K562 (cell line): ENCODE measurements around the gene TMEM176A. TPM values are rescaled to one million over a fixed set of nuclear protein-coding genes. Genes with fewer than 3 reads are reported as not detected.

ENCODE experiments used
- ATAC-seq: fragments of 200-7000 bp; cut with Tn5 transposase; 3 replicates; pipeline ENCODE4 v1.9.1; 2020; ENCODE audit warnings: moderate library complexity
- BruUV-seq: library from RNA; stranded (reverse); fragments of 400-500 nt; replicated peaks from 2 replicates; lab custom pipeline; 2021; lab: Mats Ljungman, UMichigan
- CTCF ChIA-PET: fragments of 300-600 bp; formaldehyde crosslinking; extraction: SDS; loops from one replicate; lab custom pipeline; 2021; ENCODE audit warnings: low intra/inter-chr PET ratio; lab: Yijun Ruan, JAX
- POLR2A ChIA-PET: fragments of 300-600, 350-650 bp; sonication (Branson Sonifier 250); formaldehyde crosslinking; extraction: SDS; loops from one replicate; lab custom pipeline; 2021; ENCODE audit warnings: antibody characterized with exemption, inconsistent platforms; lab: Yijun Ruan, JAX
- DNase-seq, 4 experiments: peaks; one replicate each; pipeline versions ENCODE4 v3.0.0 to v3.0.0-alpha.2; 2011 to 2018; ENCODE audit warnings: low spot score in 3 of 4, mixed read lengths in 3 of 4; ENCODE audit errors: extremely low read depth in 1 of 4
- FAIRE-seq: peaks from 2 replicates; lab custom pipeline; 2011; peaks lifted over from hg19 to GRCh38; lab: Jason Lieb, UNC
- H2AFZ ChIP-seq: 2 replicates; pipeline ENCODE4 v1.6.0; 2011; ENCODE audit warnings: low read depth, low read length, control low read depth, inconsistent platforms
- H3K27ac ChIP-seq: fragments of 200-600 bp; 3 replicates; pipeline ENCODE4 v1.8.0; 2011; ENCODE audit warnings: low read depth, mild to moderate bottlenecking, control low read depth, inconsistent platforms, low read length, moderate library complexity, mixed read lengths; ENCODE audit errors: extremely low read depth
- H3K27me3 ChIP-seq, 2 experiments: fragments of 300-600 bp in 1 of 2; 2 replicates in 1 of 2; 3 replicates in 1 of 2; pipeline versions ENCODE4 v1.6.0 to v1.8.0; 2011; ENCODE audit warnings: inconsistent platforms in 2 of 2, low read length in 2 of 2, mild to moderate bottlenecking in 1 of 2, mixed read lengths in 1 of 2, moderate library complexity in 1 of 2; ENCODE audit not compliant: control insufficient read depth in 2 of 2, insufficient read depth in 2 of 2
- H3K36me3 ChIP-seq: fragments of 300-600 bp; 3 replicates; pipeline ENCODE4 v1.8.0; 2011; ENCODE audit warnings: mild to moderate bottlenecking, low read length, inconsistent platforms; ENCODE audit not compliant: control insufficient read depth, insufficient read depth
- H3K4me1 ChIP-seq, 2 experiments: fragments of 200-600 bp in 1 of 2; replicated peaks in 1 of 2; 2 replicates in 1 of 2; 3 replicates in 1 of 2; pipeline versions ENCODE4 v1.5.1 to v1.8.0; 2011; ENCODE audit warnings: inconsistent platforms in 2 of 2, low read length in 2 of 2, mild to moderate bottlenecking in 1 of 2, mixed read lengths in 1 of 2, moderate library complexity in 1 of 2; ENCODE audit not compliant: control insufficient read depth in 2 of 2, insufficient read depth in 2 of 2
- H3K4me2 ChIP-seq: 2 replicates; pipeline ENCODE4 v1.6.1; 2011; ENCODE audit warnings: low read length, control low read depth, inconsistent platforms, mixed read lengths; ENCODE audit not compliant: insufficient read depth
- H3K4me3 ChIP-seq: fragments of 200-600 bp; sonication (generic), shearing (Covaris generic); 2 replicates; pipeline ENCODE4 v1.5.1; 2016; ENCODE audit warnings: control low read depth, inconsistent platforms
- H3K79me2 ChIP-seq: fragments of 200-600 bp; 3 replicates; pipeline ENCODE4 v1.8.0; 2011; ENCODE audit warnings: low read length, inconsistent platforms; ENCODE audit not compliant: control insufficient read depth, insufficient read depth
- H3K9ac ChIP-seq, 2 experiments: 2 replicates each; pipeline versions ENCODE4 v1.6.0 to v1.6.1; 2011; ENCODE audit warnings: low read depth in 2 of 2, low read length in 2 of 2, control low read depth in 1 of 2, inconsistent platforms in 1 of 2, mild to moderate bottlenecking in 1 of 2, mixed read lengths in 1 of 2; ENCODE audit not compliant: insufficient read depth in 1 of 2
- H3K9me1 ChIP-seq: one replicate; pipeline ENCODE4 v1.6.0; 2011; ENCODE audit warnings: inconsistent platforms, mild to moderate bottlenecking, low read length, moderate library complexity; ENCODE audit not compliant: control insufficient read depth, insufficient read depth
- H3K9me3 ChIP-seq: replicated peaks from 2 replicates; pipeline ENCODE4 v1.5.1; 2011; ENCODE audit warnings: low read depth, low read length, inconsistent platforms; ENCODE audit not compliant: control insufficient read depth, insufficient read depth
- H4K20me1 ChIP-seq: replicated peaks from 2 replicates; pipeline ENCODE4 v1.6.1; 2011; ENCODE audit warnings: low read length, inconsistent platforms, mixed read lengths; ENCODE audit not compliant: control insufficient read depth, insufficient read depth
- ATF7 ChIP-seq: fragments of 450-650 bp; IDR thresholded peaks from 2 replicates; pipeline ENCODE4 v1.7.1; 2014; ENCODE audit warnings: mild to moderate bottlenecking, moderate library complexity
- CBX1 ChIP-seq: sonication (generic); IDR thresholded peaks from 2 replicates; pipeline ENCODE4 v1.6.1; 2016; ENCODE audit warnings: antibody characterized with exemption, low read depth, mild to moderate bottlenecking
- CREB1 ChIP-seq, 2 experiments: sonication (generic) in 1 of 2; formaldehyde crosslinking in 1 of 2; IDR thresholded peaks; 2 replicates each; pipeline versions ENCODE4 v1.6.1 to v1.8.0; 2012 to 2022; ENCODE audit warnings: inconsistent platforms in 1 of 2, mild to moderate bottlenecking in 1 of 2, missing genetic modification reagents in 1 of 2, moderate library complexity in 1 of 2
- FOXA1 ChIP-seq: fragments of 450-650 bp; IDR thresholded peaks from 2 replicates; pipeline ENCODE4 v1.6.1; 2016; ENCODE audit warnings: mild to moderate bottlenecking, borderline replicate concordance
- IRF2 ChIP-seq: sonication (generic); formaldehyde crosslinking; IDR thresholded peaks from 2 replicates; pipeline ENCODE4 v1.8.1; 2022; ENCODE audit warnings: mild to moderate bottlenecking, missing genetic modification reagents
- KLF1 ChIP-seq: fragments of 450-650 bp; IDR thresholded peaks from 2 replicates; pipeline ENCODE4 v1.6.1; 2016; ENCODE audit warnings: missing genetic modification characterization, missing compliant biosample characterization
- MAFF ChIP-seq: IDR thresholded peaks from 2 replicates; pipeline ENCODE4 v1.6.1; 2012; ENCODE audit warnings: low read length, improper control_type of control experiment
- MAFG ChIP-seq: fragments of 450-650 bp; conservative IDR thresholded peaks from 2 replicates; pipeline ENCODE4 v1.6.1; 2016; ENCODE audit warnings: missing genetic modification characterization, missing compliant biosample characterization
- MAZ ChIP-seq, 2 experiments: fragments of 450-650 bp in 1 of 2; sonication (generic) in 1 of 2; formaldehyde crosslinking; IDR thresholded peaks in 1 of 2; conservative IDR thresholded peaks in 1 of 2; 2 replicates each; pipeline versions ENCODE4 v1.4.0 to v1.5.0; 2020; ENCODE audit warnings: mild to moderate bottlenecking in 1 of 2, missing genetic modification reagents in 1 of 2
- NCOA1 ChIP-seq: fragments of 450-650 bp; IDR thresholded peaks from 2 replicates; pipeline ENCODE4 v1.6.1; 2016; ENCODE audit warnings: low read depth
- PHF21A ChIP-seq: fragments of 450-650 bp; IDR thresholded peaks from 2 replicates; pipeline ENCODE4 v1.6.1; 2017; ENCODE audit warnings: low read depth, borderline replicate concordance
- PURB ChIP-seq: sonication (generic); formaldehyde crosslinking; IDR thresholded peaks from 2 replicates; pipeline ENCODE4 v1.9.0; 2021; ENCODE audit warnings: low read depth, mild to moderate bottlenecking, missing genetic modification reagents
- RBM17 ChIP-seq: fragments of 200-400 bp; formaldehyde crosslinking; IDR thresholded peaks from 2 replicates; pipeline ENCODE4 v1.6.1; 2017; ENCODE audit warnings: low read depth, mild to moderate bottlenecking, low read length, borderline replicate concordance
- SMAD1 ChIP-seq: fragments of 150-350 bp; IDR thresholded peaks from 2 replicates; pipeline ENCODE4 v1.6.1; 2014; ENCODE audit warnings: low read length, low read depth; ENCODE audit not compliant: partially characterized antibody
- ZBTB5 ChIP-seq: fragments of 450-650 bp; IDR thresholded peaks from 2 replicates; pipeline ENCODE4 v1.6.1; 2017; ENCODE audit warnings: antibody characterized with exemption
- WGBS: fragments of 100-300 bp; shearing (Covaris generic); methylation state at CpG from one replicate; pipeline ENCODE4 v1.1.6; 2016; ENCODE audit warnings: low coverage, mixed read lengths; ENCODE audit not compliant: insufficient coverage; ENCODE audit errors: missing lambda C conversion rate; 5-methylcytosine and 5-hydroxymethylcytosine counted together
- in situ Hi-C: fragments of 300-500 bp; cut with MboI; formaldehyde crosslinking; loops from 4 replicates; pipeline ENCODE4 v1.15.0; 2018; ENCODE audit warnings: inconsistent platforms, mixed read lengths
- intact Hi-C: fragments of 100-400 bp; cut with micrococcal nuclease; formaldehyde crosslinking; loops from 2 replicates; pipeline ENCODE4 v1.14.2; 2022
- polyA plus RNA-seq, 8 experiments: library from polyadenylated mRNA; depleted of rRNA in 4 of 8; stranded (reverse) in 5 of 8; unstranded in 3 of 8; fragments of >200 nt; fragmentation: Nextera tagmentation in 2 of 8; fragmentation: Illumina TruSeq in 1 of 8; extraction: Ambion mirVana in 2 of 8; extraction: Trizol in 1 of 8; gene quantifications; 2 replicates each; pipeline versions ENCODE4 v1.2.1 to v1.2.3, GENCODE V29; 2011 to 2014; ENCODE audit warnings: inconsistent platforms in 1 of 8, missing spikeins in 1 of 8
- total RNA-seq, 7 experiments: library from RNA; depleted of rRNA in 6 of 7; stranded (reverse); fragments of >200 nt in 6 of 7; fragmentation: Illumina TruSeq in 2 of 7; extraction: Trizol in 2 of 7; gene quantifications; 2 replicates each; pipeline versions ENCODE4 v1.2.1 to v1.2.3, GENCODE V29; 2011 to 2021; ENCODE audit warnings: low replicate concordance in 1 of 7

The TMEM176A gene
- total and polyA plus RNA-seq, 9 of the 15 experiments (the other 6 are each of a cell fraction or from before 2014, with no cell fraction given): 0.31 TPM; not detected in 8

DNA sequence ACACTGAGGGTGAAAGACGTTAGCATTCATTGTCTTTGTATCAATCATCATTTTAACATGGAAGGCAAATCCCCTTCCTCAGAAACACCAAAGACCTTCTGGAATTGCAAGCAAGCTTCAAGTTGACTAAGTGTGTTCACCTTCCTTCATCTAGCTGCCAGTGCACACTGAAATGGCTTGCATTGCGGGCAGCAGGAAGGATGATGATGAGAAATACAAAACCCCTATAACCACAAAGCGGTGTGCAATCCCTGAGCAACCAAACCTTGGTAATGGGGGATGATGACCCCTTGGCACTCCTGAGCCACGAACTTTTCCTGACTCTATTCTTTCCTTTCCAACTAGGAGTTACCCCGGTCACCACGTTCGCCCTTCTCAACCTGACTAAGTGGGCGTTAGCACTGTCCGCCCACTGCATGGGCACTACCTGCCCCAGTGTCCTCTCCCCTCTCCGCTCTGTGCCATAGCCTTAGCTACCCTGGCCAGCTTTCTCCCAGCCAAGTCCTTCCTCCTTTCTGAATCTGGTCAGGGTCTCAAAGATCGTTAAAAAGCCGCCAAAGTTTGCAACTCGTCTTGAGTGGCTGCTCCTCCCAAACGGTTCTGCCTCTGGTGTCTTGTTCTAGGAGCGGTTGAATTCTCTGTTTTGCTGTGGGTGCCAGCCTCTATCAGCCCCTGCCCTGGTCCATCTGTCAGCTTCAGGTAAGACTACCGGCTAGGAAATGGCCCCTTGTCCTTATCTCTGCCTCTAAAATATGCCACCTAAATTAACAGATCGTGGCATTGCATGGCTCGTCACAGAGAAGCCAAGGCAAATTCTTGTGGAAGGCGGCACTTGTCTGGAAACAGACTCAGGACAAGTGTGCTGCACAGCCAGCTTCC lies 51.2 kb downstream of the TMEM176A start:
- no TSS peak for BruUV-seq
- intact Hi-C loops (no loop called here), in situ Hi-C loops (no loop called here)
- H3K9me1 ChIP-seq: no peaks in the 10 kb centered on the region
- DNase-seq (no peak), FAIRE-seq (no peak), ATAC-seq (no peak)
- H3K4me3 ChIP-seq: no peak overlapping the region
- no peaks in the 10 kb centered on the region for H3K9me3 ChIP-seq
- H3K36me3 ChIP-seq: no peaks in the 10 kb centered on the region
- TF ChIP-seq PURB (CRISPR knock-in tag): no peak
- no peak for TF ChIP-seq MAFF
- TF ChIP-seq ATF7: no peak
- no peak for TF ChIP-seq CREB1 (IDR thresholded peaks at IDR 0.05)
- no peak for TF ChIP-seq CREB1 (CRISPR knock-in tag; IDR thresholded peaks at IDR 0.05)
- TF ChIP-seq ZBTB5: no peak
- TF ChIP-seq NCOA1: no peak
- TF ChIP-seq MAZ (CRISPR knock-in tag; conservative IDR thresholded peaks at IDR 0.05 in 1 of 2, IDR thresholded peaks at IDR 0.05 in 1 of 2): no peak
- TF ChIP-seq PHF21A: no peak
- no peak for TF ChIP-seq RBM17
- no peak for TF ChIP-seq FOXA1
- TF ChIP-seq SMAD1: no peak
- no peak for TF ChIP-seq CBX1
- TF ChIP-seq KLF1 (tag): no peak
- TF ChIP-seq MAFG (tag): no peak
- TF ChIP-seq IRF2 (CRISPR knock-in tag): no peak
- H3K9ac ChIP-seq: peak overlapping the region in 1 of 2 experiments; percentile 37; a peak in 1 of 4 replicates
- H4K20me1 ChIP-seq: peaks cover 9% of the 10 kb centered on the region; the same call in 1 of the 2 replicates
- no peak overlapping the region for H2AFZ ChIP-seq
- WGBS: 2% methylated on average over 19 of the region's 19 CpGs
- H3K79me2 ChIP-seq: no peaks in the 10 kb centered on the region
- H3K27ac ChIP-seq: no peak overlapping the region
- ChIA-PET CTCF (no interaction called here), POLR2A (interaction anchor here (0.6 kb wide), 1 partner anchor 107 kb away, joined by 3 read pairs; no protein-coding TSS in a partner anchor)
- peaks cover 76 to 86% of the 10 kb centered on the region in 2 experiments for H3K27me3 ChIP-seq
- no peak overlapping the region for H3K4me2 ChIP-seq
- H3K4me1 ChIP-seq: peaks cover 0 to 2% of the 10 kb centered on the region in 2 experiments; a peak in 1 of 5 replicates
